HEK293T (cell line): ENCODE measurements around the gene ID2.

ENCODE experiments used
- CTCF ChIA-PET: fragments of 350-600 bp; formaldehyde crosslinking; extraction: SDS; loops from one replicate; lab custom pipeline; 2021; ENCODE audit warnings: antibody characterized with exemption, inconsistent platforms; lab: Yijun Ruan, JAX
- POLR2A ChIA-PET: fragments of 350-600 bp; formaldehyde crosslinking; extraction: SDS; loops from one replicate; lab custom pipeline; 2020; ENCODE audit warnings: antibody characterized with exemption, inconsistent platforms; lab: Yijun Ruan, JAX
- DNase-seq: peaks from one replicate; pipeline ENCODE4 v3.0.0; 2012; ENCODE audit warnings: mixed read lengths; ENCODE audit errors: extremely low spot score
- ARNT ChIP-seq: fragments of 450-650 bp; IDR thresholded peaks from 2 replicates; pipeline ENCODE4 v1.6.1; 2017; ENCODE audit warnings: mild to moderate bottlenecking
- BHLHE40 ChIP-seq: fragments of 450-650 bp; IDR thresholded peaks from 2 replicates; pipeline ENCODE4 v1.6.1; 2016; ENCODE audit warnings: mild to moderate bottlenecking, moderate library complexity, borderline replicate concordance
- CTBP1 ChIP-seq: fragments of 450-650 bp; IDR thresholded peaks from 2 replicates; pipeline ENCODE4 v1.6.1; 2016; ENCODE audit warnings: borderline replicate concordance
- ELF4 ChIP-seq: fragments of 450-650 bp; IDR thresholded peaks from 2 replicates; pipeline ENCODE4 v1.6.1; 2017; ENCODE audit warnings: antibody characterized with exemption
- FOXA1 ChIP-seq: fragments of 450-650 bp; IDR thresholded peaks from 2 replicates; pipeline ENCODE4 v1.6.1; 2016; ENCODE audit warnings: mild to moderate bottlenecking
- FOXK2 ChIP-seq: fragments of 450-650 bp; IDR thresholded peaks from 2 replicates; pipeline ENCODE4 v1.6.1; 2016; ENCODE audit warnings: mild to moderate bottlenecking
- FOXM1 ChIP-seq: fragments of 450-650 bp; IDR thresholded peaks from 2 replicates; pipeline ENCODE4 v1.6.1; 2017; ENCODE audit warnings: mild to moderate bottlenecking, borderline replicate concordance
- HDGF ChIP-seq: fragments of 450-650 bp; IDR thresholded peaks from 2 replicates; pipeline ENCODE4 v1.6.1; 2017; ENCODE audit warnings: antibody characterized with exemption, borderline replicate concordance
- L3MBTL2 ChIP-seq: fragments of 450-650 bp; conservative IDR thresholded peaks from 2 replicates; pipeline ENCODE4 v1.6.1; 2016; ENCODE audit warnings: mild to moderate bottlenecking
- LEF1 ChIP-seq: fragments of 450-650 bp; IDR thresholded peaks from 2 replicates; pipeline ENCODE4 v1.6.1; 2017; ENCODE audit warnings: mild to moderate bottlenecking, borderline replicate concordance
- NFRKB ChIP-seq: fragments of 450-650 bp; IDR thresholded peaks from 2 replicates; pipeline ENCODE4 v1.6.1; 2016; ENCODE audit warnings: mild to moderate bottlenecking, moderate library complexity
- SP1 ChIP-seq: fragments of 450-650 bp; IDR thresholded peaks from 2 replicates; pipeline ENCODE4 v1.6.1; 2017
- SUZ12 ChIP-seq: fragments of 450-650 bp; IDR thresholded peaks from 2 replicates; pipeline ENCODE4 v1.6.1; 2016; ENCODE audit warnings: mild to moderate bottlenecking
- TARDBP ChIP-seq: fragments of 450-650 bp; IDR thresholded peaks from 2 replicates; pipeline ENCODE4 v1.6.1; 2016
- ZNF384 ChIP-seq: fragments of 450-650 bp; IDR thresholded peaks from 2 replicates; pipeline ENCODE4 v1.6.1; 2016
- TF ChIP-seq, protein P1 (sequence below): fragments of 450-650 bp; IDR thresholded peaks from 2 replicates; pipeline ENCODE4 v1.6.1; 2016

The ID2 gene

GRCh38 chr2:8678731-8679566, 2.9 kb upstream of the ID2 start:
- DNase-seq: peak; percentile 92
- CTCF ChIA-PET: no interaction called here
- POLR2A ChIA-PET: interaction anchor here (0.7 to 1.2 kb wide), 5 partner anchors 13 to 297 kb away, joined by 3 to 5 read pairs (median 4); no protein-coding TSS in a partner anchor
- TF ChIP-seq L3MBTL2 (0 out of 2 replicates have a peak, but pooled peaks have one; percentile 28), BHLHE40 (no peak), ARNT (peak; percentile 88), FOXM1 (peak; percentile 5; the same call in 1 of the 2 replicates)
- TF ChIP-seq, protein P1, sequence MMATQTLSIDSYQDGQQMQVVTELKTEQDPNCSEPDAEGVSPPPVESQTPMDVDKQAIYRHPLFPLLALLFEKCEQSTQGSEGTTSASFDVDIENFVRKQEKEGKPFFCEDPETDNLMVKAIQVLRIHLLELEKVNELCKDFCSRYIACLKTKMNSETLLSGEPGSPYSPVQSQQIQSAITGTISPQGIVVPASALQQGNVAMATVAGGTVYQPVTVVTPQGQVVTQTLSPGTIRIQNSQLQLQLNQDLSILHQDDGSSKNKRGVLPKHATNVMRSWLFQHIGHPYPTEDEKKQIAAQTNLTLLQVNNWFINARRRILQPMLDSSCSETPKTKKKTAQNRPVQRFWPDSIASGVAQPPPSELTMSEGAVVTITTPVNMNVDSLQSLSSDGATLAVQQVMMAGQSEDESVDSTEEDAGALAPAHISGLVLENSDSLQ: peak; percentile 96

DNA sequence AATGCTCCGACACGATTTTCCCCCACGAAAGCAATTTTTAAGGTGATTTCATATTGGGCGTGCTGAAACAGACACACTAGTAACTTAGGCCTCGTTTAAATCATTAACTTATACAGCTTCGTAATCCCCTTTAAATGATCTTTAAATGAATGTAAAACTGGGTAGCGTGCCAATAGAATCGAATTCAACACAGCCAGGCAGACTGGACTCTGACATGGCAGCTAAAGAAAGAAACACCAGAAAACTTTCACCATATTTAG, 2.4 kb upstream of the ID2 start:
- POLR2A ChIA-PET: interaction anchor here (0.7 to 1.2 kb wide), 4 partner anchors 13 to 297 kb away, joined by 3 to 5 read pairs (median 4); no protein-coding TSS in a partner anchor

DNA sequence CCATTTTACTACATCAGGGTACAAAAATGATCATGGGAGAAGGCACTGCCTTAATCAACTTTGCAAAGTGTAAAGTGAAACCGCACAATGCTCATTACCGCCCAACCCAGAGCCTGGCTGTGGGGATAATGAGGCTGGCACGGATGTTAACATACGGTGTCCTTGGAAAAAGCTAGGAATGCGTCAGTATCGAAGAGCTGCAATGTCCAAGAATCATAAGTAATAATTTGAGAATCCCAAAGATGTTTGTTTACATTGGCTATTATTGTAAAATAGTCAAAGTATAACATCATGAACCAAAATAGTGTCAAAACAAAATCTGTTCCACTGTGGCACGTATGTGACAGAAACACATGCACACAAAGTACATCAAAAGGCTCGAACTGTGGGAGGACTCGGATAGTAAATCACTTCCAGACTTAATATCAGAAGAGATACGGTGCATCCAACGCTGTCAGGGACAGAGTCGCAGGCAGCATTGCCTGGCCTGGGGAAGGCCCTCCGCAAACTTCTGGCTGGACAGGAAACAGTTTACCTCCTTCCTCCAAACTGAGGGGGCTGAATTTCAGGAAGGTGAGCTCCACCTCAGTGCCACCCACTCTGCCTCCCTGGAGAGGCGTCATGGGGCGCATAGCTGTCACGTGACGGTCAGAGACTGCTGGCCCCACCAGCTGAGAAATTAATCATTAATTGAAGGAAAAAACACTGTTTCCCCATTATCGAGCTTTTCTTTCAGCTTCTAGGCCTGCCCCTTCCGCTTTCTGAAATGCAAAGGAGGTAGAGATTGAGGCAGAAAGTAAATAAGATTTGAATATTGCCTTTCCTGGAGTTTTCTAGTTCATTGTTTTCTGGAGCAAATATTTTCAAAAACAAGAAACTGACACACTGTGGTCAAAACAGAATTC, 1.8 kb upstream of the ID2 start:
- POLR2A ChIA-PET: interaction anchor here (0.7 to 3.7 kb wide), 5 partner anchors 14 to 298 kb away, joined by 3 to 14 read pairs (median 4); no protein-coding TSS in a partner anchor
- CTCF ChIA-PET: interaction anchor here (0.6 to 0.9 kb wide), 2 partner anchors 13 to 88 kb away, joined by 4 to 7 read pairs; no protein-coding TSS in a partner anchor
- DNase-seq: no peak
- TF ChIP-seq FOXK2 (no peak), CTBP1 (no peak), SP1 (no peak), NFRKB (no peak), ELF4 (0 out of 2 replicates have a peak, but pooled peaks have one; percentile 20), L3MBTL2 (no peak), HDGF (no peak; the same call in 1 of the 2 replicates), TARDBP (no peak), FOXM1 (no peak), LEF1 (0 out of 2 replicates have a peak, but pooled peaks have one; percentile 10), BHLHE40 (no peak), FOXA1 (no peak), SUZ12 (no peak), ARNT (no peak), ZNF384 (no peak)
- TF ChIP-seq, protein P1: peak; percentile 61

More for the DNA sequence above, 2.4 kb upstream of the ID2 start:
- TF ChIP-seq, protein P1: no peak
- TF ChIP-seq SP1 (no peak), ELF4 (no peak), L3MBTL2 (no peak), LEF1 (no peak), HDGF (no peak), CTBP1 (no peak), ARNT (no peak), FOXM1 (no peak)
- CTCF ChIA-PET: no interaction called here
- no peak for DNase-seq

DNA sequence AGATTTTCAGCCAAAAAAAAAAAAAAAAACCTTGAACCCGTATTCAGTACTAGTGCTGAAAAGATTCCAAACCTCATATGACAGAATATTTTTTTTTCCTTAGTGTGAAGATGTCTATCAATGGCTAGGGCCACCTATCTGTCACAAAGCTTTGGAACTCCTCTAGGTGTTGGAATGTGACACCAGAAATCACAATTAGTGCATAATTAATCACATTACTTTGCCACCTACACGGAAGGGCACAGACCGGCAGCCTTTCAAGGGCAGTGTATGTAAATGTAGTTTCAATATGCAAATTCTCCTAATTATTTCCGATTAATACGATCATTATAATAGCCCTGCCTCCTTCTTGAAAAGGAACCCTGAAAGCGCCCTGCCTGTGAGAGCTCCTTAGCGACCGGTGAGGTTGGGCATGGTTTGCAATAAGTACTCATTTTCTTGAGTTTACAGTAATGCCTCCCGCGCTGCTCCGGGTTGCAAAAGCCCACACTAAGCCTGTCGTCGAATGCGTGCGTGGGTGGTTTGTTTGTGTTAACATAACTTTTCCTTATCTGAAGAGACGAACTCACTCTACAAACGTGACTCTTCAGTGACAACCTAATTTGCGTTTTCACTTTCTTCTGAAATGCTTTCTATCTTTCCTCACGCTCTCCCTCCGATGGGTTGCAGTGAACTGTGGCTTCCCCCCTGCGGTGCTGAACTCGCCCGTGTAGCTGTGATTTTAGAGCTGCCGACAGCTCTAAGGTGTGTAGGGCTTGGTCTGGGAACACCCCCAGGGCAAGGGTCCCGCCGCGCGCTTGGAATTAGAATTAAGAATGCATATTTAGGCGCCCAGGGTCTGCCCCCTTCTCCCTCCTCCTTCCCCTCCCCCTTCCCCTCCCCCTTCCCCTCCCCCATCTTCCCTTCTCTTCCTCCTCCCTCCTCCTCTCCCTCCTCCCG, 765 bp upstream of the ID2 start:
- POLR2A ChIA-PET: interaction anchor here (0.6 to 3.7 kb wide), 39 partner anchors 7 to 1770 kb away, joined by 3 to 14 read pairs (median 5); no protein-coding TSS in a partner anchor
- CTCF ChIA-PET: interaction anchor here (0.9 to 1.3 kb wide), 2 partner anchors 12 kb away, joined by 4 to 6 read pairs; no protein-coding TSS in a partner anchor
- peak; percentile 50 for DNase-seq
- TF ChIP-seq ARNT (peak; percentile 90), ZNF384 (peak; percentile 75), FOXA1 (no peak), SP1 (no peak), TARDBP (0 out of 2 replicates have a peak, but pooled peaks have one; percentile 30), FOXM1 (no peak), HDGF (no peak), L3MBTL2 (peak; percentile 47; the same call in 1 of the 2 replicates), ELF4 (no peak), NFRKB (no peak), FOXK2 (no peak), LEF1 (no peak), SUZ12 (no peak), BHLHE40 (peak; percentile 55), CTBP1 (peak; percentile 86)
- TF ChIP-seq, protein P1: peak; percentile 63
